ENCODE data around the gene DAZAP2.

DAZAP2 gene

GRCh38 chr12:51238510-51239334 lies at the start of gene DAZAP2:
Gene DAZAP2 (plus strand): TSS chr12:51238826. CDS start chr12:51238908, 82 bp downstream.
- Histone ChIP-seq H3K9me3 (ENCODE audit: control insufficient read depth in 5 of 5, low read length in 5 of 5) (no peaks in the 10 kb centered on the region), H3K4me1 (ENCODE audit: control insufficient read depth in 5 of 5, insufficient read depth in 5 of 5, low read length in 5 of 5) (peaks cover 0 to 37% (median 26%) of the 10 kb centered on the region in 5 donors), H3K27ac (ENCODE audit: low read depth, low read length) (peak within 1 kb of the TSS; percentile 100), H3K36me3 (ENCODE audit: control insufficient read depth in 5 of 5, insufficient read depth in 5 of 5, low read length in 5 of 5) (peaks cover 13 to 33% (median 30%) of the 10 kb centered on the region in 5 donors), H3K27me3 (ENCODE audit: control insufficient read depth in 5 of 5, insufficient read depth in 4 of 5, low read length in 5 of 5) (no peaks in the 10 kb centered on the region), H3K9ac (ENCODE audit: low read length in 5 of 5) (peak within 1 kb of the TSS; percentile 100), H3K4me3 (ENCODE audit: low read depth in 1 of 5, low read length in 5 of 5) (peak within 1 kb of the TSS; percentile 97 to 100 (median 100))

- Histone ChIP-seq H3K9ac (ENCODE audit: low read length in 5 of 5) (no peak overlapping the region), H3K9me3 (ENCODE audit: control insufficient read depth in 5 of 5, low read length in 5 of 5) (no peaks in the 10 kb centered on the region), H3K27me3 (ENCODE audit: control insufficient read depth in 5 of 5, insufficient read depth in 4 of 5, low read length in 5 of 5) (no peaks in the 10 kb centered on the region), H3K27ac (ENCODE audit: low read depth, low read length) (no peak overlapping the region), H3K4me1 (ENCODE audit: control insufficient read depth in 5 of 5, insufficient read depth in 5 of 5, low read length in 5 of 5) (peaks cover 0 to 32% (median 19%) of the 10 kb centered on the region in 5 donors), H3K36me3 (ENCODE audit: control insufficient read depth in 5 of 5, insufficient read depth in 5 of 5, low read length in 5 of 5) (peaks cover 0 to 32% (median 25%) of the 10 kb centered on the region in 5 donors), H3K4me3 (ENCODE audit: low read depth in 1 of 5, low read length in 5 of 5) (no peak overlapping the region)
Observed at GRCh38 chr12:51189790-51190355, 48.8 kb upstream of the DAZAP2 start.

GRCh38 chr12:51190820-51191219 lies 47.8 kb upstream of the DAZAP2 start:
- Histone ChIP-seq H3K36me3 (ENCODE audit: control insufficient read depth in 5 of 5, insufficient read depth in 5 of 5, low read length in 5 of 5) (peaks cover 0 to 32% (median 25%) of the 10 kb centered on the region in 5 donors), H3K4me3 (ENCODE audit: low read depth in 1 of 5, low read length in 5 of 5) (no peak overlapping the region), H3K9ac (ENCODE audit: low read length in 5 of 5) (no peak overlapping the region), H3K4me1 (ENCODE audit: control insufficient read depth in 5 of 5, insufficient read depth in 5 of 5, low read length in 5 of 5) (peaks cover 0 to 32% (median 19%) of the 10 kb centered on the region in 5 donors), H3K9me3 (ENCODE audit: control insufficient read depth in 5 of 5, low read length in 5 of 5) (no peaks in the 10 kb centered on the region), H3K27me3 (ENCODE audit: control insufficient read depth in 5 of 5, insufficient read depth in 4 of 5, low read length in 5 of 5) (no peaks in the 10 kb centered on the region), H3K27ac (ENCODE audit: low read depth, low read length) (no peak overlapping the region)

- H3K9me3 ChIP-seq (ENCODE audit: control insufficient read depth in 5 of 5, low read length in 5 of 5), result no peaks in the 10 kb centered on the region
- peak overlapping the region in 2 of 5 donors; percentile 5 to 15 for H3K4me3 ChIP-seq (ENCODE audit: low read depth in 1 of 5, low read length in 5 of 5)
- peaks cover 0 to 30% (median 17%) of the 10 kb centered on the region in 5 donors for H3K4me1 ChIP-seq (ENCODE audit: control insufficient read depth in 5 of 5, insufficient read depth in 5 of 5, low read length in 5 of 5)
- no peaks in the 10 kb centered on the region for H3K27me3 ChIP-seq (ENCODE audit: control insufficient read depth in 5 of 5, insufficient read depth in 4 of 5, low read length in 5 of 5)
- no peak overlapping the region for H3K9ac ChIP-seq (ENCODE audit: low read length in 5 of 5)
- no peak overlapping the region for H3K27ac ChIP-seq (ENCODE audit: low read depth, low read length)
- peaks cover 0 to 32% (median 25%) of the 10 kb centered on the region in 5 donors for H3K36me3 ChIP-seq (ENCODE audit: control insufficient read depth in 5 of 5, insufficient read depth in 5 of 5, low read length in 5 of 5)
Observed at GRCh38 chr12:51191516-51192283, 46.9 kb upstream of the DAZAP2 start.

GRCh38 chr12:51192284-51192671 lies 46.3 kb upstream of the DAZAP2 start:
- Histone ChIP-seq H3K36me3 (ENCODE audit: control insufficient read depth in 5 of 5, insufficient read depth in 5 of 5, low read length in 5 of 5) (peaks cover 0 to 34% (median 25%) of the 10 kb centered on the region in 5 donors), H3K4me3 (ENCODE audit: low read depth in 1 of 5, low read length in 5 of 5) (peak overlapping the region in 2 of 5 donors; percentile 5 to 15), H3K9ac (ENCODE audit: low read length in 5 of 5) (no peak overlapping the region), H3K4me1 (ENCODE audit: control insufficient read depth in 5 of 5, insufficient read depth in 5 of 5, low read length in 5 of 5) (peaks cover 0 to 25% (median 14%) of the 10 kb centered on the region in 5 donors), H3K9me3 (ENCODE audit: control insufficient read depth in 5 of 5, low read length in 5 of 5) (no peaks in the 10 kb centered on the region), H3K27ac (ENCODE audit: low read depth, low read length) (no peak overlapping the region), H3K27me3 (ENCODE audit: control insufficient read depth in 5 of 5, insufficient read depth in 4 of 5, low read length in 5 of 5) (no peaks in the 10 kb centered on the region)

GRCh38 chr12:51195841-51196240 lies 42.8 kb upstream of the DAZAP2 start:
- Histone ChIP-seq H3K4me1 (ENCODE audit: control insufficient read depth in 5 of 5, insufficient read depth in 5 of 5, low read length in 5 of 5) (peaks cover 2 to 42% (median 20%) of the 10 kb centered on the region in 5 donors), H3K4me3 (ENCODE audit: low read depth in 1 of 5, low read length in 5 of 5) (no peak overlapping the region), H3K27me3 (ENCODE audit: control insufficient read depth in 5 of 5, insufficient read depth in 4 of 5, low read length in 5 of 5) (no peaks in the 10 kb centered on the region), H3K9me3 (ENCODE audit: control insufficient read depth in 5 of 5, low read length in 5 of 5) (no peaks in the 10 kb centered on the region), H3K9ac (ENCODE audit: low read length in 5 of 5) (no peak overlapping the region), H3K27ac (ENCODE audit: low read depth, low read length) (no peak overlapping the region), H3K36me3 (ENCODE audit: control insufficient read depth in 5 of 5, insufficient read depth in 5 of 5, low read length in 5 of 5) (peaks cover 0 to 46% (median 27%) of the 10 kb centered on the region in 5 donors)

GRCh38 chr12:51196547-51196946 lies 42.1 kb upstream of the DAZAP2 start:
- Histone ChIP-seq H3K9ac (ENCODE audit: low read length in 5 of 5) (no peak overlapping the region), H3K36me3 (ENCODE audit: control insufficient read depth in 5 of 5, insufficient read depth in 5 of 5, low read length in 5 of 5) (peaks cover 0 to 39% (median 20%) of the 10 kb centered on the region in 5 donors)

GRCh38 chr12:51197736-51198567 lies 40.7 kb upstream of the DAZAP2 start:
- no peak overlapping the region for H3K9ac ChIP-seq (ENCODE audit: low read length in 5 of 5)
- peaks cover 0 to 34% (median 17%) of the 10 kb centered on the region in 5 donors for H3K36me3 ChIP-seq (ENCODE audit: control insufficient read depth in 5 of 5, insufficient read depth in 5 of 5, low read length in 5 of 5)
- H3K4me1 ChIP-seq (ENCODE audit: control insufficient read depth in 5 of 5, insufficient read depth in 5 of 5, low read length in 5 of 5), result peaks cover 2 to 23% (median 8%) of the 10 kb centered on the region in 5 donors
- no peak overlapping the region for H3K4me3 ChIP-seq (ENCODE audit: low read depth in 1 of 5, low read length in 5 of 5)
- H3K27ac ChIP-seq (ENCODE audit: low read depth, low read length), result no peak overlapping the region
- H3K9me3 ChIP-seq (ENCODE audit: control insufficient read depth in 5 of 5, low read length in 5 of 5), result no peaks in the 10 kb centered on the region
- H3K27me3 ChIP-seq (ENCODE audit: control insufficient read depth in 5 of 5, insufficient read depth in 4 of 5, low read length in 5 of 5), result no peaks in the 10 kb centered on the region

More at GRCh38 chr12:51196547-51196946, 42.1 kb upstream of the DAZAP2 start:
- H3K27me3 ChIP-seq (ENCODE audit: control insufficient read depth in 5 of 5, insufficient read depth in 4 of 5, low read length in 5 of 5), result no peaks in the 10 kb centered on the region
- H3K9me3 ChIP-seq (ENCODE audit: control insufficient read depth in 5 of 5, low read length in 5 of 5), result no peaks in the 10 kb centered on the region
- peaks cover 2 to 35% (median 17%) of the 10 kb centered on the region in 5 donors for H3K4me1 ChIP-seq (ENCODE audit: control insufficient read depth in 5 of 5, insufficient read depth in 5 of 5, low read length in 5 of 5)
- H3K4me3 ChIP-seq (ENCODE audit: low read depth in 1 of 5, low read length in 5 of 5), result no peak overlapping the region
- H3K27ac ChIP-seq (ENCODE audit: low read depth, low read length), result no peak overlapping the region

Data from subcutaneous abdominal adipose tissue (tissue), 5 donors.